HUES48 (cell line): ENCODE results near the gene GLIPR1.
"Not testable (repeated sequence)": the region's sequence is repeated elsewhere in the genome, so short reads cannot be mapped to it uniquely, and the experiment has no call there.

Experiments used
- H3K27ac ChIP-seq: one replicate; pipeline ENCODE4 v1.7.0; 2013; ENCODE audit warnings: low read depth, low read length, inconsistent platforms
- H3K27me3 ChIP-seq: 2 replicates; pipeline ENCODE4 v1.6.1; 2013; ENCODE audit warnings: mild to moderate bottlenecking, low read length; ENCODE audit not compliant: control insufficient read depth, insufficient read depth
- H3K36me3 ChIP-seq: 2 replicates; pipeline ENCODE4 v1.6.1; 2013; ENCODE audit warnings: low read length; ENCODE audit not compliant: control insufficient read depth, insufficient read depth
- H3K4me1 ChIP-seq: 2 replicates; pipeline ENCODE4 v1.6.1; 2013; ENCODE audit warnings: mild to moderate bottlenecking, low read length; ENCODE audit not compliant: control insufficient read depth, insufficient read depth
- H3K4me3 ChIP-seq: 2 replicates; pipeline ENCODE4 v1.5.1; 2013; ENCODE audit warnings: mild to moderate bottlenecking, low read depth, low read length
- H3K9ac ChIP-seq: 2 replicates; pipeline ENCODE4 v1.6.1; 2013; ENCODE audit warnings: mild to moderate bottlenecking, low read depth, low read length, moderate library complexity
- H3K9me3 ChIP-seq: 2 replicates; pipeline ENCODE4 v1.6.1; 2013; ENCODE audit warnings: low read length; ENCODE audit not compliant: control insufficient read depth, insufficient read depth

GLIPR1 gene

DNA sequence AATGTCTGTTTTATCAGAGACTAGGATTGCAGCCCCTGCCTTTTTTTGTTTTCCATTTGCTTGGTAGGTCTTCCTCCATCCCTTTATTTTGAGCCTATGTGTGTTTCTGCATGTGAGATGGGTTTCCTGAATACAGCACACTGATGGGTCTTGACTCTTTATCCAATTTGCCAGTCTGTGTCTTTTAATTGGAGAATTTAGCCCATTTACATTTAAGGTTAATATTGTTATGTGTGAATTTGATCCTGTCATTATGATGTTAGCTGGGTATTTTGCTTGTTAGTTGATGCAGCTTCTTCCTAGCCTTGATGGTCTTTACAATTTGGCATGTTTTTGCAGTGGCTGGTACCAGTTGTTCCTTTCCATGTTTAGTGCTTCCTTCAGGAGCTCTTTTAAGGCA, 40.7 kb downstream of the GLIPR1 start:
- H3K36me3 ChIP-seq, H3K4me3 ChIP-seq, H3K27me3 ChIP-seq, H3K4me1 ChIP-seq, H3K9ac ChIP-seq, H3K27ac ChIP-seq, H3K9me3 ChIP-seq: not testable (repeated sequence)

DNA sequence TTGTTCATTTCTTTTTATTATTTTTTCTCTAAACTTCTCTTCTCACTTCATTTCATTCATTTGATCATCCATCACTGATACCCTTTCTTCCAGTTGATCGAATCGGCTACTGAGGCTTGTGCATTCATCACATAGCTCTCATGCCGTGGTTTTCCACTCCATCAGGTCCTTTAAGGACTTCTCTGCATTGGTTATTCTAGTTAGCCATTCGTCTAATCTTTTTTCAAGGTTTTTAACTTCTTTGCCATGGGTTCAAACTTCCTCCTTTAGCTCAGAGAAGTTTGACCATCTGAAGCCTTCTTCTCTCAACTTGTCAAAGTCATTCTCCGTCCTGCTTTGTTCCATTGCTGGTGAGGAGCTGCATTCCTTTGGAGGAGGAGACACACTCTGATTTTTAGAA, 41.6 kb downstream of the GLIPR1 start:
- H3K27me3 ChIP-seq, H3K36me3 ChIP-seq, H3K9ac ChIP-seq, H3K4me3 ChIP-seq, H3K4me1 ChIP-seq, H3K27ac ChIP-seq, H3K9me3 ChIP-seq: not testable (repeated sequence)

DNA sequence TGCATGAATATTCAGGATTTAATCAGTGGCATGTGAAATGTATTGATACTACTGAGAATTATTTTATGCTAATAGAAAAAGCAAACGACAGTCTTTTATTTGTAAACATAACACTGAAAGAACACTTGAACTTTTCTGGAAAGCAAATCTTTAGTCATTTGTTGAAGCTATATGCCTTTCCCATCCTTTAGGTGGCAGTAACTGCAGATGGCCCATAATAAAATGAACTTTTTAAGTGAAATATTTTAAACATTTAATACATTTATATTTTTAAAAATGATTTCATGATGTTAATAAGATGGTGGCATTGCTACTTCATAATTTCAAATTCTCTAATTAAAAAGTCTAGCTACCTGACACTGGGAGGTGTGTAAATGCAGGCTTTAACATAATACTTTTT, 44.7 kb downstream of the GLIPR1 start:
- Histone ChIP-seq H3K9me3 (no peaks in the 10 kb centered on the region), H3K4me1 (no peaks in the 10 kb centered on the region; the same call in 1 of the 2 replicates), H3K27me3 (no peaks in the 10 kb centered on the region), H3K27ac (no peak overlapping the region), H3K36me3 (no peaks in the 10 kb centered on the region), H3K9ac (no peak overlapping the region), H3K4me3 (no peak overlapping the region)

DNA sequence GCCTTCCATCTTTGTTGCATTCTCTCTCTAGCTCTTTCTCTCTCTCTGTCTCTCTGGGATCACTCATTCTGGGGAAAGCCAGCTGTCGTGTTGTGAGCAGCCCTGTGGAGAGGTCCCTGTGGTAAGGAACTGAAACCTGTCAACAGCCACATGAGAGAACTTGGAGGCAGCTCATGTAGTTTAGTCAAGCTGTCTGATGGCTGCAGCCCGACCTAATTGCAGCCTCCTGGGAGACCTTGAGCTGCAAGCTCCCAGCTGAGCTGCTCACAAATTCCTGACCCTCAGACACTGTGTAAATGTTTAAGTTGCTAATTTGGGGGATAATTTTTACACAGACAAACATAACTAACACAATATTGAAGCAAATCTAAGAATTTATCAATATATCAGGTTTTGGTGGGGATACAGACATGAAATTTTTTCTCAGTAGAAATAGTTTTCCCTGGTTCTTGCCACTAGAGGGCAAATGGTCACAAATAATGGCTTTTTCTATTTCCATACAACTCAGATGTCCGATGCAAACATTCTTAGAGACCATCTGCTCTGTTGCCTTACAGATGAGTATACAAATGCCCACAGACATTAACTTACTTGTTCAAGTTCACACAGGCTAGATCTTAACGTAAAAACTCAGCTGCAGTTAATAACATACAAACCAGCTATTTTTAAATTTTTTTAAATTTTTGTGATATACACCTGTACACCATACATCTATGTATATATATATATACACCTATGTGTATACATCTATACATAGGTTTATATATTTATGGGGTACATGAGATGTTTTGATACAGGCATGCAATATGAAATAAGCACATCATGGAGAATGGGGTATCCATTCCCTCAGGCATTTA, 46.3 kb downstream of the GLIPR1 start:
- no peaks in the 10 kb centered on the region for H3K36me3 ChIP-seq
- H3K27ac ChIP-seq, result no peak overlapping the region
- H3K9ac ChIP-seq, result no peak overlapping the region
- H3K9me3 ChIP-seq, result no peaks in the 10 kb centered on the region
- no peaks in the 10 kb centered on the region for H3K27me3 ChIP-seq
- H3K4me3 ChIP-seq, result no peak overlapping the region
- no peaks in the 10 kb centered on the region; the same call in 1 of the 2 replicates for H3K4me1 ChIP-seq

DNA sequence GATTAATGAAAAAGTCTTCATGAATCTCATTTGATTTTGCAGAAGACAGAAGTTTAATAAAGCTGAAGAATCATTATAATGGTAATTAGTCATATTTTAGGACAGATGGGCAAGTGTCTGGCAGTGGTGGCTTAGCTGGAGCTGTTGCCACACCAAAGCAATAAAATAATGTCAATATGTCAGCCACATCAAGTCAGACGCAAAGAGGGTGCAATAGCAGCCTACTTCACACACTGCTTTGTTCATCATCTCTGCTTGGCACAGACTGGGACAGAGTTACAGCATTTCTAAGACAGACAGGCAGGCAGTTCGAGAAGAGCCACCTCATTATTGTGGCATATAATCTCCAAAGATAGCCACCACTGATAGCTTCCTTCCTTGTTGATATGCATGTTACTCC, 47.7 kb downstream of the GLIPR1 start:
- H3K36me3 ChIP-seq, result no peaks in the 10 kb centered on the region
- no peaks in the 10 kb centered on the region for H3K27me3 ChIP-seq
- no peak overlapping the region for H3K4me3 ChIP-seq
- H3K4me1 ChIP-seq, result no peaks in the 10 kb centered on the region; the same call in 1 of the 2 replicates
- no peak overlapping the region for H3K9ac ChIP-seq
- H3K9me3 ChIP-seq, result no peaks in the 10 kb centered on the region
- no peak overlapping the region for H3K27ac ChIP-seq

DNA sequence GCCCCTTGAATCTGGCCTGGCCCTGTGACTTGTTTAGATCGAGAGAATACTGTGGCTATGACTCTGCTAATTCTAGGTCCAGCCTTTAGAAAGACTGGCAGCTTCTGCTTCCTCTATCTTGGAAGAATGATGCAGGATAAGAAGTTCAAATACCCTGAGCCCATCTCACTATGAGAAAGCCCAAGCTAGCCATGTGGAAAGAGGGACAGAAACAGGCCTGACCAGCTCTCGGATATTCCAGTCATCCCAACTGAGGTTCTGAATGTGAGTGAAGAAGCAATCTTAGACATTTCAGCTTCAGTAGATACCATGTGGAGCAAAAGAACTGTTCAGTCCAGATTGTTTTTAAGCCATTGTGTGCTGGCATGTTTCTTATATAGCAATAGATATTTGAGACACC, 48.1 kb downstream of the GLIPR1 start:
- Histone ChIP-seq H3K27me3 (no peaks in the 10 kb centered on the region), H3K27ac (no peak overlapping the region), H3K36me3 (no peaks in the 10 kb centered on the region), H3K9me3 (no peaks in the 10 kb centered on the region), H3K4me1 (no peaks in the 10 kb centered on the region; the same call in 1 of the 2 replicates), H3K9ac (no peak overlapping the region), H3K4me3 (no peak overlapping the region)

DNA sequence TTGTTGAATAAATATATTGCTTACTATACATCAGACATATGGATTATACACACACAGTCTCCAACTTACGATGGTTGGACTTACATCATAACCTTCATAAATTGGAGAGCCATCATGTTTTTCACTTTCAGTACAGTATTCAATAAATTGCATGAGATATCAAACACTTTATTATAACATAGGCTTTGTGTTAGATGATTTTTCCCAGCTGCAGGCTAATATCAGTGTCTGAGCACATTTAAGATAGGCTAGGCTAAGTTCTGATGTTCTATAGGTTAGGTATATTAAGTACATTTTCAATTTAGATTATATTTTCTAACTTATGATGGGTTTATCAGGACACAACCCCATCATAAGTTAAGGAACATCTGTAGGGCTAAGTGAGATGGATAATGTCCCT, 48.8 kb downstream of the GLIPR1 start:
- H3K4me1 ChIP-seq, result no peaks in the 10 kb centered on the region; the same call in 1 of the 2 replicates
- H3K36me3 ChIP-seq, result no peaks in the 10 kb centered on the region
- no peak overlapping the region for H3K27ac ChIP-seq

DNA sequence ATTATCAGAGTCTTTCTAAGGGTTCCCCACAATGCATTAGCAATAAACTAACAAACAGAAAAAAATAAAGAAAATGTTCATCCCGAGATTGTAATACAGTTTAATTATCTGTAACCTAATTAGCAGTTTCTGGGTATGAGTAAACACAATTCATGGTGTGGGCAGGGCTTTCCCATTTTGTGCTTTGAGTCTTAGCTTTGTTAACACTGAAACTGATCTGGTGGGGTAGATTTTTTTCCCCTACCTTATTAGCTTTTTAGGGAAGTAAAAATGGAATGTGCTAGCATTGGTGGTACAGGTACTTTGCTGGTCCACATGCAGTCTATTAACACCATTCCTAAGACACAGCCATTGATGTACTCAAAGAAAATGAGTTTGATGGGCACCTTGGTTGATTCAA, 49.3 kb downstream of the GLIPR1 start:
- no peaks in the 10 kb centered on the region for H3K27me3 ChIP-seq
- no peak overlapping the region for H3K27ac ChIP-seq
- H3K4me3 ChIP-seq, result no peak overlapping the region
- H3K9ac ChIP-seq, result no peak overlapping the region
- H3K4me1 ChIP-seq, result no peaks in the 10 kb centered on the region; the same call in 1 of the 2 replicates
- no peaks in the 10 kb centered on the region for H3K9me3 ChIP-seq
- H3K36me3 ChIP-seq, result no peaks in the 10 kb centered on the region

More for the DNA sequence above, 48.8 kb downstream of the GLIPR1 start:
- H3K4me3 ChIP-seq, result no peak overlapping the region
- no peaks in the 10 kb centered on the region for H3K27me3 ChIP-seq
- no peaks in the 10 kb centered on the region for H3K9me3 ChIP-seq
- H3K9ac ChIP-seq, result no peak overlapping the region

DNA sequence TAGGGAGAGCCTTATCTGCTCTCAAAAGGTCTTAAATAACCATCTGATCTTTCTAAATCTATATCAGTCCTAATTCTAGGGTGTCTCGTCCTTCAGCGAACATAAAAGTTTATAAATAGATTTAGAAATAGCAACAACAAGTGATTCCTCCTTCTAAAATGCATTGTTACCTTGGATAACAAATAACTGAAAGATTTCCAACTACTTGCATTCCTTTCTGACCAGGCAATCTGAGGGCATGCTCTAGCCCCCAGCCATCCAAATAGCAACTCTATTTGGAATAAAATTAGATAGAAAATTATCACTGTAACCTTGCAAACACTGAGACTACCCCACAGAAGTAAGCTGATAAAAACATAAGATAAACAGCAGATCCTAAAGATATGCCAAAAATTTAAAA, 52.7 kb downstream of the GLIPR1 start:
- H3K4me3 ChIP-seq, result no peak overlapping the region
- no peak overlapping the region for H3K27ac ChIP-seq
- H3K4me1 ChIP-seq, result no peaks in the 10 kb centered on the region
- no peaks in the 10 kb centered on the region for H3K9me3 ChIP-seq
- H3K9ac ChIP-seq, result no peak overlapping the region
- no peaks in the 10 kb centered on the region for H3K27me3 ChIP-seq
- H3K36me3 ChIP-seq, result no peaks in the 10 kb centered on the region

DNA sequence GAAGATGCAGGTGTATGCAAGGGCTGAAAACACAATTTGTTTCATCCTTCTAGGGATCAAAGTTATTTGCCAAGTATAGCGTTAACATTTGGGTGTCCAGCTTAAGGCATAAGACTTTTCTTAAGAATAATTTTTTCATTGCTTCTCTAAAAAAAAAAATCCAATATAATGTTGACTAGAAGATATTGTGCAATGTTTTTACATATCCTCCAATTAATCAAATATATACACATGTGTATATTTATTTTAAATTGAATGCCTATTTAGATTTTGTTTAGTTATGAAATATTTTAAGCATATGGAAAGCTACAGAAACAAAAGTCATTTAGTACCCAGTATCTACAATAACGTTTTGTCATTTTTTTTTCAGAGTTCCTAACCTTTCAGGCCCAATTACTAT, 59.3 kb downstream of the GLIPR1 start:
- Histone ChIP-seq H3K4me3 (no peak overlapping the region), H3K36me3 (no peaks in the 10 kb centered on the region), H3K27me3 (no peaks in the 10 kb centered on the region), H3K4me1 (no peaks in the 10 kb centered on the region), H3K9ac (no peak overlapping the region), H3K27ac (no peak overlapping the region), H3K9me3 (no peaks in the 10 kb centered on the region)

DNA sequence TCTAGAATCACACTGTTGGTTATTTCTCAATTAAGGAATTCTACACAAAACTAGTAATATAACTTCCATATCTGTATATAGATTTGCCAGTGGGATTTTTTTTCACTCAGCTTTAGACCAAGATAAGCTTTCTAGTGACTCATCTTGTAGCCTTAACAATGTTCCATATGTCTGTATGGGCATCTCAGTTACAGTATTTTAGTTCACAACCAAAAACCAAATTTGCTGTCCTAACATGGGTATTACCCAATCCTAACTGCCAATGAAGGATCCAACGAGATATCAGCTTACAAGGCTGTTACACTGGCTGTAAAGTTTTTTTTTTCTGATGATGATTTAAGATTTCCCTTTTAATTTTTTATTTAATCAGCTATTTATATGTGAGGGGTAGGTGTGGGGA, 62.4 kb downstream of the GLIPR1 start:
- no peaks in the 10 kb centered on the region for H3K9me3 ChIP-seq
- peaks cover 3% of the 10 kb centered on the region; the same call in 1 of the 2 replicates for H3K4me1 ChIP-seq
- H3K4me3 ChIP-seq, result no peak overlapping the region
- no peak overlapping the region for H3K9ac ChIP-seq
- no peak overlapping the region for H3K27ac ChIP-seq
- H3K36me3 ChIP-seq, result no peaks in the 10 kb centered on the region
- H3K27me3 ChIP-seq, result no peaks in the 10 kb centered on the region
